ENCODE results near the gene DYNC2I2. TPM values are rescaled to one million over a fixed set of nuclear protein-coding genes. Genes with fewer than 3 reads are reported as not detected.
"Not testable (repeated sequence)": the region's sequence is repeated elsewhere in the genome, so short reads cannot be mapped to it uniquely, and the experiment has no call there.

DYNC2I2 gene
- total RNA-seq, 2 donors from 2014 or later, result 34.8 to 51.5 TPM

DNA sequence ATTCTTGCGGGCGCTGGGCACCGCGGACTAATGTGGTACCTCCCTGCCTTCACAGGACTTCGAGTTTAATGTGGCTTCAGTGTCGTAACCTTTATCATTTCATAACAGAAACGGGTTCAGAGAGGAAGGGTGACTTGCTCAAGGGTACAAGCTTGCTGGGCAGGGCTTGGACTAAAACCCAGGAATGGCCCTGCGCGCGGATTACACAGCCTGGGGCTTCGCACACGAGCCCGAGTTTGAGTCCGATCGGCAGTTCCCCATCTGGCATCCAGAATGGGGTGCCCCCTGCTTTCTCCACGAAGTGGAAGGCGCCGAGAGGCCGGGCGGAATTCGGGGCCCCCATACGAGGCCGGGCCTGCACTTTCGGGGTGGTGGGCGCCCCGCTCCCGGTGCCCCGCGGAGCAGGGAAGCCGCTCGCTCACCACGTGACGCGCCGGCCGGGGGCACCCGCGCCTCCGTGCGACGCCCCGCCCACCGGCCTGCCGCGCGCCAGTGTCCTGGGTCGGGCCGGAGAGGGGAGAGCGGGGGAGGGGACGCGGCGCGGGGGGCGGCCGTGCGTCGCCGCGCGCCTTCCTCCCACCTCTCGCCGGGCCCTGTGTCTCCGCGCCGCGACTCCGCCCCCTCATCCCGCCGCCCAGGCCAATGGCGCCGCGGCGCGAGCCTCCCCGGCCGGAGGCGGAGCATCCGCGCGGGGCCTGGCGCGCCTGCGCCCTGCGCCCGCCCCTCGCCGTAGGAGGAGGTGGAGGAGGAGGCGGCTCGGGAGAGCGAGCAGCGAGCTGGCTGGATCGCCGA lies 32.0 kb upstream of the DYNC2I2 start, which contains the start of gene SET:
TSS of gene SET (plus strand) at position 722 of the 792 bp plus-strand sequence. CDS start 361 bp downstream, outside the sequence.
- intact Hi-C loops (cut with DNase I, micrococcal nuclease), result no loop called here
- ATAC-seq, result peak; percentile 71
- peak; percentile 94 to 97 for DNase-seq

DNA sequence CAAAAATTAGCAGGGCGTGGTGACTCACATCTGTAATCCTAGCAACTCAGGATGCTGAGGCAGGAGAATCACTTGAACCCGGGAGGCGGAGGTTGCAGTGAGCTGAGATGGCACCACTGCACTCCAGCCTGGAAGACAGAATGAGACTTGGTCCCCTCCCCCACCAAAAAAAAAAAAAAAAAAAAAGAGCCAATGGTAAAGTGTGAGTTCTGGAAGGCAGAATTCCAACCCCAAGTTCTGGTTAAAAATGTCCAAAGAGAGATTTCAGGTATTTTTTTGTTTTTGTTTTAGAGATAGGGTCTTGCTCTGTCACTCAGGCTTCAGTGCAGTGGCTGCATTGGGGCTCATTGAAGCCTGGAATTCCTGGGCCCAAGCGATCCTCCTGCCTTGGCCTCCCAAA lies 30.8 kb upstream of the DYNC2I2 start:
- DNase-seq (no peak), ATAC-seq (no peak)
- intact Hi-C loops (cut with DNase I, micrococcal nuclease), result no loop called here

- ATAC-seq, result peak; percentile 17
- peak; percentile 57 to 58 for DNase-seq
- intact Hi-C loops (cut with DNase I, micrococcal nuclease), result no loop called here
These were observed 29.2 kb upstream of the DYNC2I2 start for GRCh38 chr9:128685636-128686489.

- DNase-seq, result peak; percentile 92 to 93
- peak; percentile 75 for ATAC-seq
- intact Hi-C loops (cut with DNase I, micrococcal nuclease), result no loop called here
These were observed 27.9 kb upstream of the DYNC2I2 start for GRCh38 chr9:128684325-128685199.

DNA sequence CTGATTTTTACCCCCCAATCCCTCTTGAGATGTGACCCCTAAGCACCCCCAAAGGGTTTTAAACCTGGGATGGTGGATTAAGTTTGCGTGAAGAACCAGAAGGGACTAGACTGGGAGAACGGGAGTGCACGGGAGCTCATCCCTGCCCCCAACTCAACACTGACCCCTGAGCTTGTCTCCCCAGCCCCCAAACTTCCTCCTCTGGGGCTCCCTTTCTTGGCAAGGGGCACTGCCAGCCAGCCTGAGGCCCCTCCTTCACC lies 27.3 kb upstream of the DYNC2I2 start:
- intact Hi-C loops (cut with DNase I, micrococcal nuclease), result no loop called here
- no peak for DNase-seq
- peak; percentile 16 for ATAC-seq

- DNase-seq, result peak; percentile 69 to 76
- ATAC-seq, result peak; percentile 51
- intact Hi-C loops (cut with DNase I, micrococcal nuclease), result no loop called here
These were observed 26.9 kb upstream of the DYNC2I2 start for GRCh38 chr9:128683340-128684064.

- DNase-seq (no peak), ATAC-seq (no peak)
- intact Hi-C loops (cut with DNase I, micrococcal nuclease), result no loop called here
These were observed 21.1 kb upstream of the DYNC2I2 start for GRCh38 chr9:128677794-128678193.

DNA sequence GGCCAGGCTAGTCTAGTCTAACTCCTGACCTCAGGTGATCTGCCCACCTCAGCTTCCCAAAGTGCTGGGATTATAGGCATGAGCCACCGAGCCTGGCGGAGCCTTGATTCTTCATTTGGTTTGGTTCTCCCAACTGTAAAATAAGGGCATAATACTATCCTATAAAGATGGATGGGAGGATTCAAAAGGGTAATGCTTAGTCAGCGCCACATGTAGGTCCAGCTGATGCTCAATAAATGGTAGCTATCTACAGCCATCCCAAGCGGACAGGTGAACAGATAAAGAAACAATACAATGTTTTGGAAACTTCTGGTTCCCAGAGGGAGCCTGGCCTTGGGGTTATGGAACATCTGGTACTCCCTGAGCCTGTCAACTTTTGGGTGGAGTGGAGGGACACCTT lies 18.7 kb upstream of the DYNC2I2 start:
- no peak for ATAC-seq
- DNase-seq, result no peak
- intact Hi-C loops (cut with DNase I, micrococcal nuclease), result no loop called here

DNA sequence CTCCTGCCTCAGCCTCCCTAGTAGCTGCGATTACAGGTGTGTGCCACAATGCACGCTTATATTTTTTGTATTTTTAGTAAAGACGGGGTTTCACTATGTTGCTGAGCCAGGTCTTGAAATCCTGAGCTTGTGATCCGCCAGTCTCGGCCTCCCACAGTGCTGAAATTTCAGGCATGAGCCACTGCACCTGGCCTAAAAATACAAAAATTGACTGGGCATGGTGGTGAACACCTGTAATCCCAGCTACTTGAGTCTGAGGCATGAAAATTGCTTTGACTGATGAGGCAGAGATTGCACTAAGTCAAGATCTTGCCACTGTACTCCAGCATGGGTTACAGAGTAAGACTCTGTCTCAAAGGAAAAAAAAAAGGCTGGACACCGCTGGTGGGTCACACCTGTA lies 13.1 kb upstream of the DYNC2I2 start:
- intact Hi-C loops (cut with DNase I, micrococcal nuclease), result no loop called here
- no peak for ATAC-seq
- DNase-seq, result no peak

DNA sequence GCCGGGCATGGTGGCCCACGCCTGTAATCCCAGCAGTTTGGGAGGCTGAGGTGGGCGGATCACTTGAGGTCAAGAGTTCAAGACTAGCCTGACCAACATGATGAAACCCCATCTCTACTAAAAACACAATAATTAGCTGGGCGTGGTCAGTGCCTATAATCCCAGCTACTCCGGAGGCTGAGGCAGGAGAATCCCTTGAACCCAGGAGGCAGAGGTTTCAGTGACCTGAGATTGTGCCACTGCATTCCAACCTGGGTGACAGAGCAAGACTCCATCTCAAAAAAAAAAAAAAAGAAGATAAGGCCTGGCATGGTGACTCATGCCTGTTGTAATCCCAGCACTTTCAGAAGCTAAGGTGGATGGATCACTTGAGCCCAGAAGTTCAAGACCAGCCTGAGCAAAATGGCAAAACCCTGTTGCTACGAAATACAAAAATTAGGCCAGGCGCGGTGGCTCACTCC lies 9.9 kb upstream of the DYNC2I2 start:
- intact Hi-C loops (cut with DNase I, micrococcal nuclease), result not testable (repeated sequence)
- peak; percentile 41 for ATAC-seq

DNA sequence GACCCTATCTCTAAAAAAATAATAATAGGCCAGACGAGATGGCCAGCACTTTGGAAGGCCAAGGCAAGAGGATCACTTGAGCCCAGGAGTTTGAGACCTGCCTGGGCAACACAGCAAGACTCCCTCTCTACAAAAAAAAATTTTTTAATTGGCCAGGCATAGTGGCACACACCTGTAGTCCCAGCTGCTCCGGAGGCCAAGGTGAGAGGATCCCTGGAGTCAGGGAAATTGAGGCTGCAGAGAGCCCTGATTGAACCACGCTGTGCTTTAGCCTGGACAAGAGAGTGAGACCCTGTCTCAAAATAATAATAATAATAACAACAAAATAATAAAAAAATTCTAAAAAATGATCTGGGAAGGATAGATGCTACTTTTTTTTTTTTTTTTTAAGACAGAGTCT lies 1.1 kb upstream of the DYNC2I2 start:
- intact Hi-C loops (cut with DNase I, micrococcal nuclease), result no loop called here
- ATAC-seq, result no peak
- DNase-seq, result no peak

More for the DNA sequence above, 9.9 kb upstream of the DYNC2I2 start:
- not testable (repeated sequence) for DNase-seq

GRCh38 chr9:128657344-128657704 lies 677 bp upstream of the DYNC2I2 start:
- DNase-seq (no peak), ATAC-seq (no peak)
- intact Hi-C loops (cut with DNase I, micrococcal nuclease), result no loop called here

- intact Hi-C loops (cut with DNase I, micrococcal nuclease), result no loop called here
- ATAC-seq, result no peak
- DNase-seq, result no peak
These were observed 2.2 kb downstream of the DYNC2I2 start for GRCh38 chr9:128654481-128654880.

GRCh38 chr9:128653908-128654307 lies 2.7 kb downstream of the DYNC2I2 start:
- no peak for ATAC-seq
- DNase-seq, result no peak
- intact Hi-C loops (cut with DNase I, micrococcal nuclease), result no loop called here

DNA sequence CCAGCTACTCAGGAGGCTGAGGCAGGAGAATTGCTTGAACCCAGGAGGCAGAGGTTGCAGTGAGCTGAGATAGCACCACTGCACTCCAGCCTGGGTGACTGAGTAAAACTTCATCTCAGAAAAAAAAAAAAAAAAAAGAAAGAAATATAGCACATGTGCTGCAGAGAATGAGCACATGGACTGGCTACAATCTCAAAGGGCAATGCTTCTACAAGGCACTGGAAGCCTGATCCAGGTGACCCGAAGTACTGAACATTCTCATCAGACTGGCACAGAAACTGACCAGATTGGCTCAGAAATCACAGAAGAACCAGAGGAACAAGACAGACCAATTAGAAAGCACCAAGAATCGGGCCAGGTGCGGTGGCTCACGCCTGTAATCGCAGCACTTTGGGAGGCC lies 4.8 kb downstream of the DYNC2I2 start:
- ATAC-seq, result no peak
- intact Hi-C loops (cut with DNase I, micrococcal nuclease), result no loop called here
- DNase-seq, result no peak

- peak in 1 of 2 donors; percentile 70 for DNase-seq
- intact Hi-C loops (cut with DNase I, micrococcal nuclease), result not testable (repeated sequence)
- ATAC-seq, result peak; percentile 84
These were observed 8.4 kb downstream of the DYNC2I2 start for GRCh38 chr9:128648206-128648605.

- ATAC-seq (no peak), DNase-seq (no peak)
- intact Hi-C loops (cut with DNase I, micrococcal nuclease), result no loop called here
These were observed 12.9 kb downstream of the DYNC2I2 start for GRCh38 chr9:128643519-128644300.

Measured in left colon (tissue), 2 donors.